OCI-LY7 (cell line): ENCODE data around the gene ID2. TPM values are rescaled to one million over a fixed set of nuclear protein-coding genes. Genes with fewer than 3 reads are reported as not detected.

Experiments
- BruUV-seq: library from RNA; stranded (reverse); fragments of 400-500 nt; replicated peaks from 2 replicates; lab custom pipeline; 2021; lab: Mats Ljungman, UMichigan
- CTCF ChIA-PET: fragments of 300-600 bp; sonication (Branson Sonifier 250); formaldehyde crosslinking; loops from one replicate; lab custom pipeline; 2022; ENCODE audit warnings: antibody characterized with exemption; ENCODE audit not compliant: unreplicated experiment; lab: Charles Lee
- POLR2A ChIA-PET: fragments of 300-600 bp; sonication (Branson Sonifier 250); formaldehyde crosslinking; loops from one replicate; lab custom pipeline; 2022; ENCODE audit warnings: antibody characterized with exemption; lab: Charles Lee
- DNase-seq: peaks from one replicate; pipeline ENCODE4 v3.0.0-alpha.2; 2015; ENCODE audit warnings: low spot score
- H2AFZ ChIP-seq: fragments of 200-600 bp; sonication (generic), shearing (Covaris generic); 2 replicates; pipeline ENCODE4 v1.6.1; 2014; ENCODE audit warnings: mild to moderate bottlenecking, antibody characterized with exemption, low read length, moderate library complexity
- H3K27ac ChIP-seq: fragments of 200-600 bp; sonication (generic); 2 replicates; pipeline ENCODE4 v1.5.1; 2014; ENCODE audit warnings: mixed run types, low read depth, mild to moderate bottlenecking, moderate library complexity, low read length, inconsistent platforms; ENCODE audit not compliant: poor library complexity, severe bottlenecking
- H3K36me3 ChIP-seq: fragments of 200-600 bp; sonication (generic); 2 replicates; pipeline ENCODE4 v1.6.1; 2014; ENCODE audit warnings: mild to moderate bottlenecking, antibody characterized with exemption, low read length, moderate library complexity, mixed read lengths; ENCODE audit not compliant: insufficient read depth
- H3K4me1 ChIP-seq: fragments of 200-600 bp; sonication (generic); 2 replicates; pipeline ENCODE4 v1.5.1; 2014; ENCODE audit warnings: mild to moderate bottlenecking, low read length; ENCODE audit not compliant: insufficient read depth, poor library complexity, severe bottlenecking
- H3K4me2 ChIP-seq: fragments of 200-600 bp; sonication (generic); 2 replicates; pipeline ENCODE4 v1.6.1; 2014; ENCODE audit warnings: mild to moderate bottlenecking, low read length
- H3K4me3 ChIP-seq: fragments of 200-600 bp; sonication (generic); 2 replicates; pipeline ENCODE4 v1.5.1; 2014; ENCODE audit warnings: mild to moderate bottlenecking, low read depth, low read length; ENCODE audit not compliant: poor library complexity, severe bottlenecking
- H3K79me2 ChIP-seq: fragments of 200-600 bp; sonication (generic); 2 replicates; pipeline ENCODE4 v1.6.1; 2016; ENCODE audit warnings: low read depth, mild to moderate bottlenecking, low read length, moderate library complexity, mixed read lengths; ENCODE audit not compliant: insufficient read depth
- H3K9me2 ChIP-seq: fragments of 200-600 bp; sonication (generic); 2 replicates; pipeline ENCODE4 v1.6.1; 2016; ENCODE audit warnings: mild to moderate bottlenecking, low read length, mixed read lengths; ENCODE audit not compliant: insufficient read depth
- H3K9me3 ChIP-seq: fragments of 200-600 bp; sonication (generic); 2 replicates; pipeline ENCODE4 v1.6.1; 2014; ENCODE audit warnings: mild to moderate bottlenecking, mixed run types, low read length, mixed read lengths
- H4K20me1 ChIP-seq: fragments of 200-600 bp; sonication (generic); 2 replicates; pipeline ENCODE4 v1.6.1; 2014; ENCODE audit warnings: mild to moderate bottlenecking, antibody characterized with exemption, low read length, moderate library complexity, mixed read lengths; ENCODE audit not compliant: insufficient read depth
- CTCF ChIP-seq: fragments of 200-600 bp; sonication (generic); conservative IDR thresholded peaks from 2 replicates; pipeline ENCODE4 v1.5.1; 2014; ENCODE audit warnings: mild to moderate bottlenecking, antibody characterized with exemption, low read length, moderate library complexity, mixed read lengths
- EZH2phosphoT487 ChIP-seq: fragments of 200-600 bp; sonication (generic); IDR thresholded peaks from 2 replicates; pipeline ENCODE4 v1.6.1; 2018; ENCODE audit warnings: low read depth, borderline replicate concordance, mild to moderate bottlenecking, mixed run types, antibody characterized with exemption, low read length, moderate library complexity, mixed read lengths
- intact Hi-C: fragments of 100-400 bp; cut with micrococcal nuclease; formaldehyde crosslinking; loops from one replicate; pipeline ENCODE4 v1.10.0; 2022; ENCODE audit not compliant: unreplicated experiment
- total RNA-seq, 2 experiments: library from RNA; depleted of rRNA in 1 of 2; stranded (reverse); fragments of >200 nt in 1 of 2; shearing (Covaris generic) in 1 of 2; gene quantifications; 2 replicates each; pipeline ENCODE4 v1.2.3, GENCODE V29; 2014 to 2022

Gene ID2
- total RNA-seq, 2 experiments from 2014 or later, result 79.3 to 498 TPM

DNA sequence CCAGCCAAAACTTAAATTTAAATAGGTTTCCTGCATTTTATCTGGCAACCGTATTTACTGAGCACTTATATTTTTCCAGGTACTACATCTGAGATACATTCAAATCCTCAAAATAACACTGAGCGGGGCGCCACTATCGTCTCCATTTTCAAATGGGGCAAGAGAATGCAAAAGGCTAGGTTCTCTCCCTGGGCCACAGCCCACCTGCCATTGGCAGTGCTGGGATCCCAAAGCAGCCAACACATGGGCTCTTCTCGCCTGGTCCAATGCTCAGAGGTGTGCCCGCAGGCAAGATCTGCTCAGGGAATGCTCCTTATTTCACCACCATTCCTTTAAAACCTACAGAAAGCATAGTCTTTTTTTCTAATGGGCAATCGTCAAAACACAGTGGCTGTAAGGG lies 11.3 kb upstream of the ID2 start:
- Histone ChIP-seq H3K4me2 (no peak overlapping the region), H3K4me1 (no peaks in the 10 kb centered on the region), H3K9me2 (no peaks in the 10 kb centered on the region), H3K79me2 (no peaks in the 10 kb centered on the region), H4K20me1 (no peaks in the 10 kb centered on the region), H3K9me3 (peaks cover 21% of the 10 kb centered on the region), H3K4me3 (no peak overlapping the region), H3K36me3 (no peaks in the 10 kb centered on the region), H3K27ac (no peak overlapping the region), H2AFZ (no peak overlapping the region)
- no TSS peak for BruUV-seq
- CTCF ChIA-PET, result no interaction called here
- POLR2A ChIA-PET, result interaction anchor here (0.5 to 2.8 kb wide), 4 partner anchors 10 to 1097 kb away, joined by 3 to 29 read pairs (median 4); partner anchors contain the start of gene ID2
- no peak for TF ChIP-seq CTCF
- no peak for TF ChIP-seq EZH2phosphoT487
- DNase-seq, result no peak
- intact Hi-C loops, result no loop called here

DNA sequence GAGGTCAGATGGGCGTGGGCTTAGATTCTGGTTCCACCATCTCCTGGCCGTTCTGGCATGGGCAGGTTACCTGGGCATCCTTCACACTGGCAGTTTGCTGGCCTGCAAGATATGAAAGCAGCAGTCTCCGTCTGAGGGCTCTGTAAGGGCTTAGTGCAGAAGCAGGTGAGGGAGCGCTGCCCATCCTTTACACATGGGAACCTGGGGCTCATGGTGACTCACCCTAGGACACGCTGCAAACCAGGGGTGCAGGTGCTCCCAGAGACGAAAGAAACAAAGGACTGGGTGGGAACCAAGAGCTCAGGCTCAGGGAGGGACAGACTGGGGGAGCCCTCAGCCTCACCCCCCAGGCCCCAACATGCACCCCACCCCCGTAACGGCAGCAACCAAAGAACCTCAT lies 10.7 kb upstream of the ID2 start:
- no peaks in the 10 kb centered on the region for H3K9me2 ChIP-seq
- H4K20me1 ChIP-seq, result no peaks in the 10 kb centered on the region
- no peak overlapping the region for H3K4me3 ChIP-seq
- intact Hi-C loops, result no loop called here
- H3K4me1 ChIP-seq, result no peaks in the 10 kb centered on the region
- ChIA-PET POLR2A (interaction anchor here (0.7 kb wide), 1 partner anchor 1097 kb away, joined by 3 read pairs; no protein-coding TSS in a partner anchor), CTCF (no interaction called here)
- no peaks in the 10 kb centered on the region for H3K36me3 ChIP-seq
- no peaks in the 10 kb centered on the region for H3K79me2 ChIP-seq
- DNase-seq, result no peak
- BruUV-seq, result no TSS peak
- no peak overlapping the region for H3K4me2 ChIP-seq
- no peak overlapping the region for H2AFZ ChIP-seq
- peaks cover 23% of the 10 kb centered on the region for H3K9me3 ChIP-seq
- TF ChIP-seq CTCF (no peak), EZH2phosphoT487 (no peak)
- H3K27ac ChIP-seq, result no peak overlapping the region

GRCh38 chr2:8671802-8672201 lies 10.1 kb upstream of the ID2 start:
- DNase-seq, result no peak
- intact Hi-C loops, result no loop called here
- Histone ChIP-seq H4K20me1 (no peaks in the 10 kb centered on the region), H3K4me3 (no peak overlapping the region), H3K27ac (no peak overlapping the region), H3K4me1 (no peaks in the 10 kb centered on the region), H3K4me2 (no peak overlapping the region), H3K36me3 (no peaks in the 10 kb centered on the region), H3K79me2 (no peaks in the 10 kb centered on the region), H3K9me2 (no peaks in the 10 kb centered on the region), H2AFZ (no peak overlapping the region), H3K9me3 (peaks cover 23% of the 10 kb centered on the region)
- no peak for TF ChIP-seq EZH2phosphoT487
- TF ChIP-seq CTCF, result no peak
- BruUV-seq, result no TSS peak
- ChIA-PET POLR2A (interaction anchor here (0.7 to 1.2 kb wide), 3 partner anchors 11 to 659 kb away, joined by 3 to 5 read pairs (median 4); partner anchors contain the start of gene ID2), CTCF (no interaction called here)
